Measurements from ENCODE around the gene TCAP. TPM values are rescaled to one million over a fixed set of nuclear protein-coding genes. Genes with fewer than 3 reads are reported as not detected.

Gene TCAP
- total RNA-seq, 2 donors from 2014 or later = 0.49 to 1.2 TPM

DNA sequence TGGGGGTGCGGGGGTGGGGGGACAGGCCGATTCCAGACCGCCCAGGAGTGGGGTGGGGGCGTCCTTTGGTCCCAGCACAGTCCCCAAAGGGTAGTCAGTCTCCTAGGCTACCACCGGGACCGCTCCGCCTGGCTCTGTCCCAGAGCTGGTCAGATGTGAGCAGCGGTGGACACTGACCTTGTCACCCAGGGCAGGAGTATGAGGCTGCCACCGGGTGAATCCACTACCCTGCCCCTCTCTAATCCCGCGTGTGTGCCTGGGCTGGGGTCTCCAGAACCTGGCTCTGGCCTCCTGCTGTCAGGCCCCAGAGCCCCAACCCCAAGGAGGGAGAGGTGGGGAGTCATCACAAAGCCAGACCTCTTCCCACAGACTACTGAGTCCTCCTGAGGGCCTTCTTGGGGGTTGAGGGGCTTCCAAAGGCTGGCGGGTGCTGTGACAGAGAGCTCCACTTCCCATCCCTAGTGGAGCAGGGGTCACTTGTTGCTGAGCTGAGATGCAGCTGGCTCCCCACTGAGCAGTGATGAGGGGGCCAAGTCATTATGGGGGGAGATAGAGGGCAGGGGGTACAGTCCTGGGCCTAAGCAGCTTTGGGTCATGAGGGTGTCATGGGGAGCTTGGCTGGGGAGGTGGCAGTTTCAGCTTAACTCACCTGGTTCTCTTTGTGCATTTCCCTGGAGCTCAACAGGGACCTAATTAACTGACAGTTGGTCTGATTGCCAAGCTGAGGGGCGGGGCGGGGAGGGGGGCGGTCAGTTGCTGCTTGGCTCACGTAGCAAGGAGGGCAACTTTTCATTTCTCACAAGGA, 37.2 kb upstream of the TCAP start:
- H3K9ac ChIP-seq (ENCODE audit: low read depth in 2 of 2, low read length in 2 of 2) = peak overlapping the region; percentile 93 to 95
- H3K36me3 ChIP-seq = no peaks in the 10 kb centered on the region
- peak overlapping the region; percentile 51 for H3K4me3 ChIP-seq
- H3K27me3 ChIP-seq = peaks cover 11% of the 10 kb centered on the region
- DNase-seq = peak; percentile 79
- TF ChIP-seq CTCF (IDR thresholded peaks at IDR 0.05) = no peak
- intact Hi-C loops (cut with DNase I) = loop anchor here (5.0 kb wide), 1 partner anchor 109 kb away; the partner anchor contains the start of gene GRB7
- no peaks in the 10 kb centered on the region for H3K9me3 ChIP-seq
- peak overlapping the region; percentile 89 for H3K27ac ChIP-seq
- H3K4me1 ChIP-seq = peaks cover 4% of the 10 kb centered on the region

DNA sequence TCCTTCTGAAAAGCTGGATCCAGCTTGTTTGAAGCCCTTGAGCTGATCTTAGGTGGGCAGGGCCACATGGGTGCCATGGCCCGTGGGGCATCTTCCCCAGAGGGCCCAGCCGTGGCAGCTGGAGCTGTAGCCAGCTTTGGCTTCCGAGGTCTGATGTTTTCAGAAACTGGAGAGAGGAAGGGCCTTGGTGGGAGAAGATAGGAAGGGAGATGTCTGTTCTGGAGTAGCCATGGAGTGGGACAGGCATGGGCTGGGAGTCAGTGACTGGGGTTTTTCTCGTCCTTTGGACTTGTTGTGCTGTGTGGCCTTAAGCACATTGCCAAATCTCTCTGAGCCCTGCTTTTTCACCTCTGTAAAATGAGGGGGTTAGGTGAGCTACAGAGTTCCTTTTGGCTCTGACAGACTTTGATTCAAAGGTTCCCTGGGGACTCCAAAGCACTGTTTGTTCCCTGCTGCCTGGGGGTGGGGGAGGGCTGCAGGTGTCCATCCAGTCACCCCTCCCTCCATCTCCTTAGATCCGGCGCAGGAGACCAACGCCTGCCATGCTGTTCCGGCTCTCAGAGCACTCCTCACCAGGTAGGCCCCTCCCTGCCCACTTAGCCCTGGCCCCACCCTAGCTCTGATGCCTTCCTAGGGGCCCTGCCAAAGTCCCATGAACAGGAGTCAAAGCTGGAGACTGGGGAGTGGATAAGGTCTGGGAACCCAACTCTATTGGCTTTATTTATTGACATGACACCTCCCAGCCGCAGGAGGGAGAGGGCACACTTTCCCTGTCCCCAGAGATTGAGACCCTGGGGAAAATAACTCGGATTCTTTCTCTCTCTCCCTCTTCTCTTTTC, 36.3 kb upstream of the TCAP start:
- intact Hi-C loops (cut with DNase I) = loop anchor here (5.0 kb wide), 1 partner anchor 108 kb away; the partner anchor contains the start of gene GRB7
- Histone ChIP-seq H3K9me3 (no peaks in the 10 kb centered on the region), H3K4me1 (peaks cover 13% of the 10 kb centered on the region), H3K36me3 (no peaks in the 10 kb centered on the region), H3K27me3 (peaks cover 11% of the 10 kb centered on the region), H3K27ac (peak overlapping the region; percentile 89), H3K4me3 (peak overlapping the region; percentile 15), H3K9ac (ENCODE audit: low read depth in 2 of 2, low read length in 2 of 2) (peak overlapping the region; percentile 65 to 93)
- DNase-seq = peak; percentile 91
- TF ChIP-seq CTCF (IDR thresholded peaks at IDR 0.05) = no peak

DNA sequence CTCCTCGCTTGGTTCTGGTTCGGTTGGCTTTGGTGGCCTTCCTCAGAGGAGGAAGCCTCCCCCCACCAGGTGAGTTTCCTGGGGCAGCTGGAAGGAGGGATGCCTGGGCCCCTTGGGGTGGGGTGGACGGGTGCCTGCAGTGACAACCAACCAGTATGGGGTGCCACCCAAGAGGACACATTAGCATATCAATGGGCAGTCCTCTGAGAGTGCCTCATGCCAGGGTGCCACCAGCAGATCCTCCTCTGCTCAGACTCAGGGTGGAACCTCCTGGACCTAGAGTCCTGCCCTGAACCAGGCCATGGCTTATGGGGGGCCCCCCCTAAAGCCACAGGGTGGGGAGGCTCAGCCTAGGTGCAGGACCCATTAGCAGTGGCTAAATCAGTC, 35.7 kb upstream of the TCAP start:
- TF ChIP-seq CTCF (IDR thresholded peaks at IDR 0.05) = no peak
- no peaks in the 10 kb centered on the region for H3K36me3 ChIP-seq
- intact Hi-C loops (cut with DNase I) = loop anchor here (5.0 kb wide), 1 partner anchor 108 kb away; the partner anchor contains the start of gene GRB7
- peak overlapping the region; percentile 40 to 93 for H3K9ac ChIP-seq (ENCODE audit: low read depth in 2 of 2, low read length in 2 of 2)
- DNase-seq = peak; percentile 86
- H3K4me1 ChIP-seq = peaks cover 18% of the 10 kb centered on the region
- peaks cover 11% of the 10 kb centered on the region for H3K27me3 ChIP-seq
- no peaks in the 10 kb centered on the region for H3K9me3 ChIP-seq
- H3K27ac ChIP-seq = peak overlapping the region; percentile 89
- H3K4me3 ChIP-seq = peak overlapping the region; percentile 13

DNA sequence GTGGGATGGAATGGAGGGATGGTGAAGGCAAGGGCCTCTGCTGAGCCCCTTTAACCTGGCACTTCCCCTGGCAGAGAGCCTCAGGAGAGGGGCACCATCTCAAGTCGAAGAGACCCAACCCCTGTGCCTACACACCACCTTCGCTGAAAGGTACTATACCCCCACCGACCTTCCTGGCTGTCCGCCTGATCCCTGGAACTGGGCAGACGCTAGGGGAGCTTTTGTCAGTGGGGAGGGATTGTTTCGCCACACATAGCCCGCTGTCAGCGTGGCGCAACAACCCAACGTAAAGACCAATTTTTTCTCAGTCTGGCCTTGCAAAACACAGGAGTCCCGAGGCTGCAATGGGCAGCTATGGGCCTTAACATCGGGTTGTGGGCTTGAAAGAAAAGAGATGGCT, 35.3 kb upstream of the TCAP start:
- Histone ChIP-seq H3K27ac (peak overlapping the region; percentile 89), H3K4me1 (peaks cover 19% of the 10 kb centered on the region), H3K9me3 (no peaks in the 10 kb centered on the region), H3K4me3 (peak overlapping the region; percentile 13), H3K36me3 (no peaks in the 10 kb centered on the region), H3K27me3 (peaks cover 11% of the 10 kb centered on the region), H3K9ac (ENCODE audit: low read depth in 2 of 2, low read length in 2 of 2) (peak overlapping the region; percentile 40 to 93)
- DNase-seq = no peak
- TF ChIP-seq CTCF (IDR thresholded peaks at IDR 0.05) = no peak
- intact Hi-C loops (cut with DNase I) = loop anchor here (5.0 kb wide), 1 partner anchor 107 kb away; the partner anchor contains the start of gene GRB7

- H3K9ac ChIP-seq (ENCODE audit: low read depth in 2 of 2, low read length in 2 of 2) = peak overlapping the region; percentile 69 to 93
- peak overlapping the region; percentile 5 for H3K4me3 ChIP-seq
- H3K27me3 ChIP-seq = peaks cover 11% of the 10 kb centered on the region
Measured at GRCh38 chr17:39631403-39631802, 33.7 kb upstream of the TCAP start.

More at GRCh38 chr17:39631403-39631802, 33.7 kb upstream of the TCAP start:
- Histone ChIP-seq H3K4me1 (peaks cover 19% of the 10 kb centered on the region), H3K36me3 (no peaks in the 10 kb centered on the region), H3K27ac (peak overlapping the region; percentile 89), H3K9me3 (no peaks in the 10 kb centered on the region)
- intact Hi-C loops (cut with DNase I) = no loop called here
- TF ChIP-seq CTCF (IDR thresholded peaks at IDR 0.05) = no peak
- peak; percentile 71 for DNase-seq
